ENCODE measurements around the gene MYOM1. TPM values are rescaled to one million over a fixed set of nuclear protein-coding genes. Genes with fewer than 3 reads are reported as not detected.
A peak's percentile ranks its signal among the peaks of the same experiment; 100 is the strongest.

Gene MYOM1
- total and polyA plus RNA-seq, 2 experiments from 2014 or later, result 1.1 to 1.8 TPM

DNA sequence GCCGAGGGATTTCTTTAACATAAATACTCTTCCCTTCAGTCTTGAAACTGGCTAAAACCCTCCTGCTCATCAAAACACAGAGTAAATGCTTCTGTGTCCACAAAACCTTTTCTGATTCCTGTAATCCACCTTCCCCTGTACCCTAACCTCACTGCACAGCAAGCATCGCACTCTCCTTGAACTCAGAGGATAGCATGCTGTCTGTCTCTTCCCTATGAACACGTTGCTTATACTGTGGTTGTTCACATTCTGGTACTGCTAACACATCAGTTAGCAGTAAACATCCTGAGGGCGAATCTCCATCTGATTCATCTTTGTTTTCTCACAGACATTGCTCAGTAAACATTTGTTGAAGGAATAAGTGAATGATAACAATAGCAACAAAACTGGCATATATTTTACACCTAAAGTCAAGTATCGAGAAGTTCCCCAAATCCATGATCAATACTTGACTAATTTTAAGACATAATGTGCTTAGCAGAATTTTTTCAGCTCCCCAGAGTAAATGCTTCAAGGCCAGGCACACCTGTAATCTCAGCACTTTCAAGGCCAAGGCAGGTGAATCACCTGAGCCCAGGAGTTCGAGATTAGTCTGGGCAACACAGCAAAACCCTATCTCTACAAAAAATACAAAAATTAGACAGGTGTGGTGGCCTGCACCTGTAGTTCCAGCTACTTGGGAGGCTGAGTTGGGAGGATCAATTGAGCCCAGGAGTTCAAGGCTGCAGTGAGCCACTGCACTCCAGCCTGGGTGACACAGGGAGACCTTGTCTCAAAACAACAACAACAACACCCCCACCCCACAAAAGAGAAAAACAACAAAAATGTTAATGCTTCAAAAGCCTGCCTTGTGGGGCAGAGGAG, 161.2 kb downstream of the MYOM1 start:
- Histone ChIP-seq H3K9me3 (ENCODE audit: low read depth) (no peaks in the 10 kb centered on the region), H3K79me2 (no peaks in the 10 kb centered on the region), H4K20me1 (ENCODE audit: insufficient read depth, poor library complexity, severe bottlenecking) (no peaks in the 10 kb centered on the region), H3K4me3 (no peak overlapping the region), H3K36me3 (replicated peaks; ENCODE audit: insufficient read depth, low read depth) (no peaks in the 10 kb centered on the region), H2AFZ (no peak overlapping the region), H3K27ac (peak overlapping the region; percentile 19), H3K4me1 (ENCODE audit: insufficient read depth) (peaks cover 11% of the 10 kb centered on the region), H3K4me2 (no peak overlapping the region), H3K9me2 (replicated peaks; ENCODE audit: insufficient read depth) (no peaks in the 10 kb centered on the region), H3K27me3 (no peaks in the 10 kb centered on the region)
- no peak for DNase-seq (ENCODE audit: low spot score)
- no peak for TF ChIP-seq EZH2 (IDR thresholded peaks at IDR 0.05; ENCODE audit: borderline replicate concordance)
- WGBS (ENCODE audit: low lambda C conversion rate, missing lambda C conversion rate), result 67% methylated on average over 6 of the region's 6 CpGs

DNA sequence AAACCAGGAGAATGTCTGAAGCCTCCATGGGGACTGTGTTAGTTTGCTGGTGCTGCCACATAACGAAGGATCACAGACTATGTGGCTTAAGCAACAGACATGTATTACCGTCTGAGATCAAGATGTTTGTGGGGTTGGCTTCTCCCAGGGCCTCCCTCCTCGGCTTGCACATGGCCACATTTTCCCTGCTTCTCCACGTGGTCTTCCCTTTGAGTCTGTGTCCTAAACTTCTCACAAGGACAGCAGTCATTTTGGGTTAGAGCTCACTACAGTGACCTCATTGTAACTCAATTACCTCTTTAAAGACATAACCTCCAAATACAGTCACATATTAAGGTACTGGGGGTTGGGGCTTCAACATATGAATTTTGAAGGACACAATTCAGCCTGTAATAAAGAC, 162.2 kb downstream of the MYOM1 start:
- Histone ChIP-seq H3K36me3 (replicated peaks; ENCODE audit: insufficient read depth, low read depth) (no peaks in the 10 kb centered on the region), H3K9me3 (ENCODE audit: low read depth) (no peaks in the 10 kb centered on the region), H3K79me2 (no peaks in the 10 kb centered on the region), H3K27ac (peak overlapping the region; percentile 17), H3K4me1 (ENCODE audit: insufficient read depth) (peaks cover 12% of the 10 kb centered on the region), H3K27me3 (no peaks in the 10 kb centered on the region), H3K4me2 (no peak overlapping the region), H3K9me2 (replicated peaks; ENCODE audit: insufficient read depth) (no peaks in the 10 kb centered on the region), H3K4me3 (no peak overlapping the region), H4K20me1 (ENCODE audit: insufficient read depth, poor library complexity, severe bottlenecking) (no peaks in the 10 kb centered on the region), H2AFZ (no peak overlapping the region)
- DNase-seq (ENCODE audit: low spot score), result no peak
- TF ChIP-seq EZH2 (IDR thresholded peaks at IDR 0.05; ENCODE audit: borderline replicate concordance) (no peak), EZH2phosphoT487 (IDR thresholded peaks at IDR 0.05; ENCODE audit: low read depth, severe bottlenecking, unreplicated experiment) (no peak)
- TF ChIP-seq, protein P1, sequence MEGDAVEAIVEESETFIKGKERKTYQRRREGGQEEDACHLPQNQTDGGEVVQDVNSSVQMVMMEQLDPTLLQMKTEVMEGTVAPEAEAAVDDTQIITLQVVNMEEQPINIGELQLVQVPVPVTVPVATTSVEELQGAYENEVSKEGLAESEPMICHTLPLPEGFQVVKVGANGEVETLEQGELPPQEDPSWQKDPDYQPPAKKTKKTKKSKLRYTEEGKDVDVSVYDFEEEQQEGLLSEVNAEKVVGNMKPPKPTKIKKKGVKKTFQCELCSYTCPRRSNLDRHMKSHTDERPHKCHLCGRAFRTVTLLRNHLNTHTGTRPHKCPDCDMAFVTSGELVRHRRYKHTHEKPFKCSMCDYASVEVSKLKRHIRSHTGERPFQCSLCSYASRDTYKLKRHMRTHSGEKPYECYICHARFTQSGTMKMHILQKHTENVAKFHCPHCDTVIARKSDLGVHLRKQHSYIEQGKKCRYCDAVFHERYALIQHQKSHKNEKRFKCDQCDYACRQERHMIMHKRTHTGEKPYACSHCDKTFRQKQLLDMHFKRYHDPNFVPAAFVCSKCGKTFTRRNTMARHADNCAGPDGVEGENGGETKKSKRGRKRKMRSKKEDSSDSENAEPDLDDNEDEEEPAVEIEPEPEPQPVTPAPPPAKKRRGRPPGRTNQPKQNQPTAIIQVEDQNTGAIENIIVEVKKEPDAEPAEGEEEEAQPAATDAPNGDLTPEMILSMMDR (IDR thresholded peaks at IDR 0.05; ENCODE audit: poor library complexity), result no peak
- 85% methylated on average over 4 of the region's 4 CpGs for WGBS (ENCODE audit: low lambda C conversion rate, missing lambda C conversion rate)

DNA sequence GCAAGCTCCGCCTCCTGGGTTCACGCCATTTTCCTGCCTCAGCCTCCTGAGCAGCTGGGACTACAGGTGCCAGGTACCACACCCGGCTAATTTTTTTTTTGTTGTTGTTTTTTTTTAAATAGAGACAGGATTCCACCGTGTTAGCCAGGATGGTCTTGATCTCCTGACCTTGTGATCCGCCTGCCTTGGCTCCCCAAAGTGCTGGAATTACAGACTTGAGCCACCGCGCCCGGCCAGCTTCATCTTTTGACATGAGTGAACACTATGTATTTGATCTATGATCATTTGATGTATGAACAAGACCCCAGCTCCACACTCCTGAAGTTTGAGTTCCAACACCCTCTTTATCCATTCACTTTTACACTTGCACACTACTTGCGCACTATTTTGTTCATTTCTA, 163.5 kb downstream of the MYOM1 start:
- Histone ChIP-seq H3K79me2 (no peaks in the 10 kb centered on the region), H3K36me3 (replicated peaks; ENCODE audit: insufficient read depth, low read depth) (no peaks in the 10 kb centered on the region), H3K27ac (no peak overlapping the region), H3K9me3 (ENCODE audit: low read depth) (no peaks in the 10 kb centered on the region), H2AFZ (no peak overlapping the region), H4K20me1 (ENCODE audit: insufficient read depth, poor library complexity, severe bottlenecking) (no peaks in the 10 kb centered on the region), H3K4me2 (no peak overlapping the region), H3K4me3 (no peak overlapping the region), H3K27me3 (no peaks in the 10 kb centered on the region), H3K4me1 (ENCODE audit: insufficient read depth) (peaks cover 9% of the 10 kb centered on the region), H3K9me2 (replicated peaks; ENCODE audit: insufficient read depth) (no peaks in the 10 kb centered on the region)
- no peak for DNase-seq (ENCODE audit: low spot score)
- 97% methylated on average over 9 of the region's 9 CpGs for WGBS (ENCODE audit: low lambda C conversion rate, missing lambda C conversion rate)
- no peak for TF ChIP-seq EZH2phosphoT487 (IDR thresholded peaks at IDR 0.05; ENCODE audit: low read depth, severe bottlenecking, unreplicated experiment)

DNA sequence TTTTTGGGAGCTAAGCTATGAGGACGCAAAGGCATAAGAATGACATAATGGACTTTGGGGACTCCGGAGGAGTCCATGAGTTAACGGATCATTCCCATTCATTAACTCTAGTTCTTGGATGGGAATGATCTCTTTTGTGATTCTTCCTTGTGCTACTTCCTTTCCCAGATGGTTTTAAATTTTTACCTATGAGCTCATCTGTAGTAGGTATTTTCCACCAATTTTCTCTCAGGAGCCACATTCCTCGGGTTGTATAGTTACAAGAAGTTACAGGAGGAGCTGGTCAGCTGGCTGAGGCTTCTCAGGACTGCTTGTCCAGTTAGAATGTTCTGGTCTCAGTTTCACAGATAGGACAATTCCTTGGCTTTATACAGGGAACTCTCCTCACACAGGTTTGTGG, 164.0 kb downstream of the MYOM1 start:
- TF ChIP-seq EZH2phosphoT487 (IDR thresholded peaks at IDR 0.05; ENCODE audit: low read depth, severe bottlenecking, unreplicated experiment) (no peak), EZH2 (IDR thresholded peaks at IDR 0.05; ENCODE audit: borderline replicate concordance) (no peak)
- TF ChIP-seq, protein P1 (IDR thresholded peaks at IDR 0.05; ENCODE audit: poor library complexity), result no peak
- H3K4me2 ChIP-seq, result no peak overlapping the region
- peaks cover 9% of the 10 kb centered on the region for H3K4me1 ChIP-seq (ENCODE audit: insufficient read depth)
- no peaks in the 10 kb centered on the region for H3K27me3 ChIP-seq
- H4K20me1 ChIP-seq (ENCODE audit: insufficient read depth, poor library complexity, severe bottlenecking), result no peaks in the 10 kb centered on the region
- H2AFZ ChIP-seq, result no peak overlapping the region
- no peak overlapping the region for H3K4me3 ChIP-seq
- H3K36me3 ChIP-seq (replicated peaks; ENCODE audit: insufficient read depth, low read depth), result no peaks in the 10 kb centered on the region
- no peaks in the 10 kb centered on the region for H3K9me3 ChIP-seq (ENCODE audit: low read depth)
- no peaks in the 10 kb centered on the region for H3K9me2 ChIP-seq (replicated peaks; ENCODE audit: insufficient read depth)
- H3K79me2 ChIP-seq, result no peaks in the 10 kb centered on the region
- WGBS (ENCODE audit: low lambda C conversion rate, missing lambda C conversion rate), result 81% methylated on average over 4 of the region's 4 CpGs
- DNase-seq (ENCODE audit: low spot score), result no peak
- no peak overlapping the region for H3K27ac ChIP-seq

All from hepatocyte (in vitro differentiated cells).